Endothelial cell of umbilical vein (primary cell): ENCODE data around the gene DMD. TPM values are rescaled to one million over a fixed set of nuclear protein-coding genes. Genes with fewer than 3 reads are reported as not detected.

Source experiments
- BruUV-seq: library from RNA; stranded (reverse); fragments of 400-500 nt; replicated peaks from 2 replicates; lab custom pipeline; 2021; lab: Mats Ljungman, UMichigan
- CTCF ChIA-PET: fragments of 300-600, 350-600 bp; sonication (Branson Sonifier 250); formaldehyde crosslinking; loops from one replicate; lab custom pipeline; 2021; ENCODE audit warnings: antibody characterized with exemption, inconsistent platforms; lab: Charles Lee
- POLR2A ChIA-PET: fragments of 300-600, 350-600 bp; sonication (Branson Sonifier 250); formaldehyde crosslinking; loops from one replicate; lab custom pipeline; 2021; ENCODE audit warnings: antibody characterized with exemption, inconsistent platforms; lab: Charles Lee
- DNase-seq: peaks from one replicate; pipeline ENCODE4 v3.0.0-alpha.2; 2011; ENCODE audit warnings: low read depth, low spot score
- FAIRE-seq: peaks from 2 replicates; lab custom pipeline; 2011; peaks lifted over from hg19 to GRCh38; lab: Jason Lieb, UNC
- H2AFZ ChIP-seq: 2 replicates; pipeline ENCODE4 v1.6.0; 2012; ENCODE audit warnings: low read depth, low read length, control low read depth, inconsistent platforms
- H3K27ac ChIP-seq: 2 replicates; pipeline ENCODE4 v1.5.1; 2011; ENCODE audit warnings: low read depth, mild to moderate bottlenecking, control low read depth, low read length, moderate library complexity; ENCODE audit not compliant: insufficient read depth
- H3K27me3 ChIP-seq, 2 experiments: 2 replicates each; pipeline versions ENCODE4 v1.6.0 to v1.6.1; 2011; ENCODE audit warnings: low read length in 2 of 2, mixed read lengths in 1 of 2; ENCODE audit not compliant: control insufficient read depth in 2 of 2, insufficient read depth in 2 of 2
- H3K36me3 ChIP-seq, 2 experiments: 2 replicates in 1 of 2; 3 replicates in 1 of 2; pipeline ENCODE4 v1.5.1; 2011; ENCODE audit warnings: low read length in 2 of 2, mild to moderate bottlenecking in 1 of 2, moderate library complexity in 1 of 2; ENCODE audit not compliant: control insufficient read depth in 2 of 2, insufficient read depth in 2 of 2; ENCODE audit errors: extremely low read depth in 1 of 2
- H3K4me1 ChIP-seq: 3 replicates; pipeline ENCODE4 v1.5.1; 2011; ENCODE audit warnings: mild to moderate bottlenecking, low read length; ENCODE audit not compliant: control insufficient read depth, insufficient read depth; ENCODE audit errors: extremely low read depth
- H3K4me2 ChIP-seq: 2 replicates; pipeline ENCODE4 v1.6.1; 2011; ENCODE audit warnings: low read length, control low read depth, mixed read lengths; ENCODE audit not compliant: insufficient read depth
- H3K4me3 ChIP-seq, 3 experiments: fragments of 200-600 bp in 1 of 3; sonication (generic), shearing (Covaris generic) in 1 of 3; replicated peaks in 1 of 3; 2 replicates each; pipeline ENCODE4 v1.5.1; 2011 to 2016; ENCODE audit warnings: control low read depth in 3 of 3, low read length in 3 of 3, mild to moderate bottlenecking in 2 of 3, inconsistent platforms in 1 of 3, low read depth in 1 of 3, moderate library complexity in 1 of 3; ENCODE audit not compliant: insufficient read depth in 1 of 3
- H3K79me2 ChIP-seq: 2 replicates; pipeline ENCODE4 v1.6.0; 2012; ENCODE audit warnings: low read length, inconsistent platforms; ENCODE audit not compliant: control insufficient read depth, insufficient read depth
- H3K9ac ChIP-seq: replicated peaks from 2 replicates; pipeline ENCODE3; 2011; ENCODE audit warnings: low read length, control low read depth; ENCODE audit not compliant: insufficient read depth; ENCODE audit errors: extremely low read depth
- H3K9me1 ChIP-seq: replicated peaks from 3 replicates; pipeline ENCODE4 v1.6.0; 2011; ENCODE audit warnings: mild to moderate bottlenecking, low read length; ENCODE audit not compliant: control insufficient read depth, insufficient read depth; ENCODE audit errors: extremely low read depth
- H3K9me3 ChIP-seq: replicated peaks from 2 replicates; pipeline ENCODE4 v1.5.1; 2012; ENCODE audit warnings: low read length, inconsistent platforms; ENCODE audit not compliant: control insufficient read depth, insufficient read depth
- H4K20me1 ChIP-seq: replicated peaks from 2 replicates; pipeline ENCODE3; 2011; ENCODE audit warnings: mild to moderate bottlenecking, low read length; ENCODE audit not compliant: control insufficient read depth, insufficient read depth; ENCODE audit errors: extremely low read depth
- EZH2 ChIP-seq: IDR thresholded peaks from 2 replicates; pipeline ENCODE4 v1.6.1; 2012; ENCODE audit warnings: borderline replicate concordance, low read depth, mild to moderate bottlenecking, moderate library complexity, low read length, inconsistent platforms; ENCODE audit not compliant: severe bottlenecking
- FOS ChIP-seq: IDR thresholded peaks from 2 replicates; pipeline ENCODE4 v1.6.1; 2011; ENCODE audit warnings: mild to moderate bottlenecking, low read length, moderate library complexity, borderline replicate concordance; ENCODE audit not compliant: insufficient read depth
- GATA2 ChIP-seq: IDR thresholded peaks from 2 replicates; pipeline ENCODE4 v1.7.0; 2011; ENCODE audit warnings: low read depth, mild to moderate bottlenecking, moderate library complexity, mixed read lengths, low read length; ENCODE audit not compliant: insufficient read length, insufficient read depth
- JUN ChIP-seq: IDR thresholded peaks from 2 replicates; pipeline ENCODE4 v1.6.1; 2011; ENCODE audit warnings: borderline replicate concordance, low read depth; ENCODE audit not compliant: insufficient read length, insufficient read depth
- MAX ChIP-seq: IDR thresholded peaks from 2 replicates; pipeline ENCODE4 v1.6.1; 2011; ENCODE audit not compliant: insufficient read depth, insufficient read length
- MYC ChIP-seq: IDR thresholded peaks from one replicate; pipeline ENCODE4 v1.6.1; 2011; ENCODE audit warnings: mild to moderate bottlenecking, low read depth, low read length
- POLR2A ChIP-seq: IDR thresholded peaks from 2 replicates; pipeline ENCODE4 v1.6.1; 2012; ENCODE audit warnings: low read depth, mild to moderate bottlenecking, control low read depth, low read length
- POLR2AphosphoS5 ChIP-seq: IDR thresholded peaks from 2 replicates; pipeline ENCODE4 v1.6.1; 2012; ENCODE audit warnings: low read depth, mild to moderate bottlenecking, control low read depth, low read length, moderate library complexity; ENCODE audit not compliant: insufficient read depth
- dilution Hi-C: fragments of 300-500 bp; cut with MboI; formaldehyde crosslinking; loops from one replicate; pipeline ENCODE4 v1.15.0; 2019; ENCODE audit warnings: low sequenced_read_pairs; ENCODE audit not compliant: extremely low pct_ligation_motif_present
- intact Hi-C: fragments of 100-400 bp; cut with micrococcal nuclease; formaldehyde crosslinking; loops from one replicate; pipeline ENCODE4 v1.10.0; 2022
- polyA plus RNA-seq, 4 experiments: library from polyadenylated mRNA; depleted of rRNA in 3 of 4; stranded (reverse) in 3 of 4; unstranded in 1 of 4; fragments of >200 nt; gene quantifications; 2 replicates each; pipeline versions ENCODE4 v1.2.1 to v1.2.3, GENCODE V29; 2011 to 2012; ENCODE audit warnings: missing spikeins in 1 of 4
- total RNA-seq: library from RNA; stranded (reverse); gene quantifications from 2 replicates; pipeline ENCODE4 v1.2.3, GENCODE V29; 2021
- TF ChIP-seq, protein P1 (sequence below), 2 donors: IDR thresholded peaks; 1 replicate in 1 of 2; 2 replicates in 1 of 2; pipeline ENCODE4 v1.5.1; 2011; ENCODE audit warnings: low read length in 2 of 2, mild to moderate bottlenecking in 2 of 2, moderate library complexity in 2 of 2, control low read depth in 1 of 2, inconsistent platforms in 1 of 2, low read depth in 1 of 2; ENCODE audit not compliant: insufficient read depth in 1 of 2; ENCODE audit errors: extremely low read depth in 1 of 2

DMD gene
- total and polyA plus RNA-seq, 2 donors (not counting 3 experiments of a cell fraction or from before 2014, with no cell fraction given): 7.3 to 9.0 TPM

DNA sequence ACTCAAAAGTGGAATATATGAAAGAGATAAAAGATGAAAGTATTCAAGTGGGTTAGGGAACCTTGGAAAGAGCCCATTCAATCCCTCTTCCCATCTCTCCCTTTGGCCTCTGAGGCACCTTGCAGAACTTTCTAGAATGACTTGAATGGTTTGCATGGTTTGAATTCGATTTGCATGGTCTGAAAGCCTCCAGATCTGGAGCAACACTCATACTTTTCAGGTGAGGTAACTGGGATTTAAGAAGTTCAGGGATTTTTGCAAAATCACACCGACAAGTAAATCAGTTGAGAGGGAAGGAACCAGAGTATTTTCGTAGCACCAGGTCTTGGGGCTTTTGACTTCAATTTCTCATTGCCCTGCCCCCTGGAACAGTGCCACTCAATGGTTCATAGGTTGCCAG, 1663.5 kb downstream of the DMD start:
- dilution Hi-C loops: no loop called here
- TF ChIP-seq POLR2A: no peak
- no peak for TF ChIP-seq MAX
- TF ChIP-seq EZH2: no peak
- no peak for TF ChIP-seq FOS
- TF ChIP-seq JUN: no peak
- TF ChIP-seq, protein P1, sequence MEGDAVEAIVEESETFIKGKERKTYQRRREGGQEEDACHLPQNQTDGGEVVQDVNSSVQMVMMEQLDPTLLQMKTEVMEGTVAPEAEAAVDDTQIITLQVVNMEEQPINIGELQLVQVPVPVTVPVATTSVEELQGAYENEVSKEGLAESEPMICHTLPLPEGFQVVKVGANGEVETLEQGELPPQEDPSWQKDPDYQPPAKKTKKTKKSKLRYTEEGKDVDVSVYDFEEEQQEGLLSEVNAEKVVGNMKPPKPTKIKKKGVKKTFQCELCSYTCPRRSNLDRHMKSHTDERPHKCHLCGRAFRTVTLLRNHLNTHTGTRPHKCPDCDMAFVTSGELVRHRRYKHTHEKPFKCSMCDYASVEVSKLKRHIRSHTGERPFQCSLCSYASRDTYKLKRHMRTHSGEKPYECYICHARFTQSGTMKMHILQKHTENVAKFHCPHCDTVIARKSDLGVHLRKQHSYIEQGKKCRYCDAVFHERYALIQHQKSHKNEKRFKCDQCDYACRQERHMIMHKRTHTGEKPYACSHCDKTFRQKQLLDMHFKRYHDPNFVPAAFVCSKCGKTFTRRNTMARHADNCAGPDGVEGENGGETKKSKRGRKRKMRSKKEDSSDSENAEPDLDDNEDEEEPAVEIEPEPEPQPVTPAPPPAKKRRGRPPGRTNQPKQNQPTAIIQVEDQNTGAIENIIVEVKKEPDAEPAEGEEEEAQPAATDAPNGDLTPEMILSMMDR (IDR thresholded peaks at IDR 0.05; ENCODE audit: extremely low read depth in 1 of 2, insufficient read depth in 1 of 2, low read depth in 1 of 2, low read length in 2 of 2): no peak
- TF ChIP-seq POLR2AphosphoS5: no peak
- no peak for TF ChIP-seq GATA2
- no peak for TF ChIP-seq MYC
- no peaks in the 10 kb centered on the region for H3K9me3 ChIP-seq
- no peak overlapping the region for H2AFZ ChIP-seq
- intact Hi-C loops: no loop called here
- H3K27me3 ChIP-seq: no peaks in the 10 kb centered on the region
- no peak for FAIRE-seq
- POLR2A ChIA-PET: no interaction called here
- no peak overlapping the region for H3K4me2 ChIP-seq
- H3K9ac ChIP-seq: no peak overlapping the region
- H3K9me1 ChIP-seq: no peaks in the 10 kb centered on the region
- H3K79me2 ChIP-seq: no peaks in the 10 kb centered on the region
- H3K27ac ChIP-seq: no peak overlapping the region
- H3K36me3 ChIP-seq: no peaks in the 10 kb centered on the region
- DNase-seq: no peak
- H4K20me1 ChIP-seq: no peaks in the 10 kb centered on the region
- no TSS peak for BruUV-seq
- H3K4me3 ChIP-seq: no peak overlapping the region
- CTCF ChIA-PET: no interaction called here
- H3K4me1 ChIP-seq: peaks cover 14% of the 10 kb centered on the region
